AG04450 (cell line): ENCODE results near the gene ADGRG3. TPM values are rescaled to one million over a fixed set of nuclear protein-coding genes. Genes with fewer than 3 reads are reported as not detected.

ENCODE experiments used
- CTCF ChIA-PET: fragments of 300-600, 350-600 bp; formaldehyde crosslinking; extraction: SDS; loops from one replicate; lab custom pipeline; 2022; ENCODE audit warnings: antibody characterized with exemption, inconsistent platforms; lab: Charles Lee
- POLR2A ChIA-PET: fragments of 350-600 bp; formaldehyde crosslinking; extraction: SDS; loops from one replicate; lab custom pipeline; 2021; ENCODE audit warnings: antibody characterized with exemption, inconsistent platforms; lab: Yijun Ruan, JAX
- DNase-seq: peaks from one replicate; pipeline ENCODE4 v3.0.0-alpha.2; 2011; ENCODE audit warnings: low read depth, low spot score
- H3K27ac ChIP-seq: one replicate; pipeline ENCODE4 v1.5.1; 2012; ENCODE audit warnings: low read depth, low read length, control low read depth
- H3K27me3 ChIP-seq: one replicate; pipeline ENCODE4 v1.6.0; 2012; ENCODE audit warnings: low read length; ENCODE audit not compliant: control insufficient read depth, insufficient read depth
- H3K4me3 ChIP-seq: 2 replicates; pipeline ENCODE4 v1.5.1; 2011; ENCODE audit warnings: mild to moderate bottlenecking, low read depth, low read length, control low read depth
- H3K9me3 ChIP-seq: 2 replicates; pipeline ENCODE4 v1.5.1; 2012; ENCODE audit warnings: low read length; ENCODE audit not compliant: control insufficient read depth, insufficient read depth
- CTCF ChIP-seq: IDR thresholded peaks from 2 replicates; pipeline ENCODE4 v1.5.1; 2011; ENCODE audit warnings: low read depth, low read length, control low read depth, inconsistent platforms
- polyA plus RNA-seq: library from polyadenylated mRNA; depleted of rRNA; stranded (reverse); fragments of >200 nt; gene quantifications from 2 replicates; pipeline ENCODE4 v1.2.3, GENCODE V29; 2011

Gene ADGRG3
- polyA plus RNA-seq, 1 experiment, result not detected

DNA sequence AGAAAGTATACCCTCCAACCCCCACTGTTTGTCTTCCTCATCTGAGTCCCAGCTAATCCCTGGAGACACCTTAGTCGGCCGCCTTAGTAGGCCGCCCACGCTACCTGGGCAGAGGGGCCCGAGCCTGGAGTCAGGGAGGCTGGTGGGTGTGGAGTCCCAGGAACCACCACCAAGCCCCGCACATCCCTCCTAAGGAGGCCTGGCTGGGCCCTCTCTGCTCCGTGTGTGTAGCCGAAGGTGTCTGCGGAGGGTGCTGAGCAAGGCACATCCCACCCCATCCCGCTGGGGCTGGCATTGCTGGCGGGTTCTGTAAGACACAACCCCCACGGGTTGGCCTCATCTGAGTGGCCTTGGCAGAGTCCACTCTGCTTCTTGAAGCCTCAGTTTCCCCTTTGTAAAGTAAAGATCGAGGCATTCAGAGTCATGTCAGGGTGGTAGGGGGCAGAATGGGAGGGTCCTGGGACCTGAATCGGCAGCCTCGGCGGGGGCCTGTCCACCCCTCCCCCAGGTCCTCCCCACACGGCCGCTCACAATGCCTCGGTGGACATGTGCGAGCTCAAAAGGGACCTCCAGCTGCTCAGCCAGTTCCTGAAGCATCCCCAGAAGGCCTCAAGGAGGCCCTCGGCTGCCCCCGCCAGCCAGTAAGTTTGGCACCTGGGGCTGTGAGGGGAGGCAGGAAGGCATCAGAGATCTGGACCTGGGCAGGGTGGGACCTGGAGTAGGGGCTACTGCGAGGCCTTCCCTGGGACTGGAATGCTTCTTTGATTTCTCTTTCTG lies 15.2 kb upstream of the ADGRG3 start:
- CTCF ChIA-PET, result interaction anchor here (1.0 to 1.5 kb wide), 4 partner anchors 52 to 76 kb away, joined by 3 to 8 read pairs (median 6); no protein-coding TSS in a partner anchor
- no peak overlapping the region for H3K4me3 ChIP-seq
- no peaks in the 10 kb centered on the region for H3K27me3 ChIP-seq
- H3K27ac ChIP-seq, result no peak overlapping the region
- H3K9me3 ChIP-seq, result no peaks in the 10 kb centered on the region; the same call in 1 of the 2 replicates
- TF ChIP-seq CTCF, result no peak
- POLR2A ChIA-PET, result no interaction called here
- no peak for DNase-seq

- ChIA-PET POLR2A (no interaction called here), CTCF (interaction anchor here (0.7 to 1.1 kb wide), 2 partner anchors 63 to 110 kb away, joined by 3 read pairs; no protein-coding TSS in a partner anchor)
- no peaks in the 10 kb centered on the region for H3K27me3 ChIP-seq
- H3K27ac ChIP-seq, result no peak overlapping the region
- no peak for TF ChIP-seq CTCF
- H3K9me3 ChIP-seq, result no peaks in the 10 kb centered on the region; the same call in 1 of the 2 replicates
- H3K4me3 ChIP-seq, result no peak overlapping the region
- DNase-seq, result no peak
Measured at GRCh38 chr16:57653936-57654335, 14.2 kb upstream of the ADGRG3 start.

DNA sequence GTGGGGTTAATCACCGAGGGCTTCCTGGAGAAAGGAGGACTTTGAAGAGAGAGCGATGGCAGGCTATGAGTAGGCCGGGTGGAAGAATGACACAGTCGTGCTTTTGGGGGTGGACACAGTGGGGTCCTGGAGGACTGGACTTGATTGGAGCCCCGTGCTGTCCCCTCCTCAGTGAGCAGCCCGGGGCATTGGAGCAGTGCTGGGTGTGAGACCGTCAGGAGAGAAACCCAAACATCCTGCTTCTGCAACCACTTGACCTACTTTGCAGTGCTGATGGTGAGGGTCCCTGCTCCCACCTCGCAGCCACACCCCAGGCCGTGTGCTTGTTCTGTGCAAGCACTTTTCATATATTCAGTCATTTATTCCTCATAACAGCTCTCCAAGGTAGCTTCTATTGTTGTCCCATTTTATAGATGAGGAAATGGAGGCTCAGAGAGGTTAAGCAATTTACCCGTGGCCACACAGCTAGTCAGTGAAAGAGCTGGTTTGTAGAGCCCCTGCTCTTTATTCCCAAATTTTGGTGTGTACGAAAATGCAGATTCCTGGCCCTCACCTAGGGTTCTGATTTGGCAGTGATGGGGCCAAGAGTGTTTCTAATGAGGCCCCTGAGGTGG lies 11.7 kb upstream of the ADGRG3 start:
- H3K27me3 ChIP-seq, result no peaks in the 10 kb centered on the region
- TF ChIP-seq CTCF, result no peak
- no peaks in the 10 kb centered on the region; the same call in 1 of the 2 replicates for H3K9me3 ChIP-seq
- POLR2A ChIA-PET, result no interaction called here
- CTCF ChIA-PET, result interaction anchor here (1.6 kb wide), 1 partner anchor 8 kb away, joined by 6 read pairs; no protein-coding TSS in a partner anchor
- H3K27ac ChIP-seq, result no peak overlapping the region
- no peak for DNase-seq
- H3K4me3 ChIP-seq, result no peak overlapping the region

- Histone ChIP-seq H3K27ac (no peak overlapping the region), H3K4me3 (no peak overlapping the region), H3K9me3 (no peaks in the 10 kb centered on the region; the same call in 1 of the 2 replicates), H3K27me3 (no peaks in the 10 kb centered on the region)
- DNase-seq, result no peak
- ChIA-PET CTCF (interaction anchor here (1.6 kb wide), 1 partner anchor 9 kb away, joined by 6 read pairs; no protein-coding TSS in a partner anchor), POLR2A (no interaction called here)
- no peak for TF ChIP-seq CTCF
Measured at GRCh38 chr16:57657228-57657627, 10.9 kb upstream of the ADGRG3 start.
